A549 (cell line): Measurements from ENCODE around the gene CLEC16A. TPM values are rescaled to one million over a fixed set of nuclear protein-coding genes. Genes with fewer than 3 reads are reported as not detected.
"Not testable (repeated sequence)": the region's sequence is repeated elsewhere in the genome, so short reads cannot be mapped to it uniquely, and the experiment has no call there.

Experiments
- ATAC-seq, 2 experiments: fragments of 200-7000 bp in 1 of 2; fragments of >200 bp in 1 of 2; cut with Nextera tagmentation in 1 of 2; cut with Tn5 transposase in 1 of 2; 3 replicates each; pipeline versions ENCODE4 v1.8.0 to v1.9.1; 2018 to 2020; ENCODE audit warnings: mild to moderate bottlenecking in 1 of 2, moderate library complexity in 1 of 2
- CTCF ChIA-PET: fragments of 300-600 bp; sonication (Branson Sonifier 250); formaldehyde crosslinking; extraction: SDS; loops from one replicate; lab custom pipeline; 2021; ENCODE audit warnings: antibody characterized with exemption, inconsistent platforms; lab: Yijun Ruan, JAX
- POLR2A ChIA-PET: fragments of 350-600 bp; formaldehyde crosslinking; extraction: SDS; loops from one replicate; lab custom pipeline; 2021; ENCODE audit warnings: antibody characterized with exemption, inconsistent platforms; lab: Yijun Ruan, JAX
- DNase-seq, 2 experiments: peaks; one replicate each; pipeline versions ENCODE4 v3.0.0 to v3.0.0-alpha.2; 2011 to 2016; ENCODE audit warnings: low read depth in 1 of 2, low spot score in 1 of 2
- FAIRE-seq: peaks from 2 replicates; lab custom pipeline; 2011; peaks lifted over from hg19 to GRCh38; lab: Jason Lieb, UNC
- H3K27ac ChIP-seq, 2 experiments: fragments of >200 bp; sonication (Bioruptor Twin); formaldehyde crosslinking; 3 replicates each; pipeline ENCODE4 v1.5.1; 2016 to 2017
- H3K4me1 ChIP-seq: fragments of >200 bp; sonication (Bioruptor Twin); formaldehyde crosslinking; 3 replicates; pipeline ENCODE4 v1.6.1; 2016
- H3K4me2 ChIP-seq: fragments of >200 bp; sonication (Bioruptor Twin); formaldehyde crosslinking; 3 replicates; pipeline ENCODE4 v1.6.1; 2016
- H3K4me3 ChIP-seq: fragments of >200 bp; sonication (Bioruptor Twin); formaldehyde crosslinking; 3 replicates; pipeline ENCODE4 v1.5.1; 2016
- H3K9me3 ChIP-seq: fragments of >200 bp; sonication (Bioruptor Twin); formaldehyde crosslinking; 3 replicates; pipeline ENCODE4 v1.6.1; 2016
- CHD4 ChIP-seq: fragments of 200-600 bp; sonication (generic); IDR thresholded peaks from 2 replicates; pipeline ENCODE4 v1.6.1; 2016; ENCODE audit warnings: antibody characterized with exemption, mild to moderate bottlenecking, borderline replicate concordance
- EHMT2 ChIP-seq: fragments of 200-600 bp; sonication (generic); IDR thresholded peaks from 2 replicates; pipeline ENCODE4 v1.6.1; 2016; ENCODE audit warnings: antibody characterized with exemption, low read depth, mild to moderate bottlenecking, moderate library complexity
- FOXS1 ChIP-seq: fragments of 250-450 bp; sonication (Bioruptor Pico); IDR thresholded peaks from 2 replicates; pipeline ENCODE4 v1.5.0; 2020; ENCODE audit warnings: mild to moderate bottlenecking, moderate library complexity
- GATA3 ChIP-seq: IDR thresholded peaks from 2 replicates; pipeline ENCODE4 v1.6.1; 2012; ENCODE audit warnings: borderline replicate concordance
- HDAC2 ChIP-seq: fragments of 200-600 bp; sonication (generic); IDR thresholded peaks from 2 replicates; pipeline ENCODE4 v1.6.1; 2016
- HEYL ChIP-seq: fragments of 250-450 bp; sonication (Bioruptor Pico); IDR thresholded peaks from 2 replicates; pipeline ENCODE4 v1.8.0; 2021; ENCODE audit warnings: mild to moderate bottlenecking, moderate library complexity
- HOXA7 ChIP-seq: fragments of 250-450 bp; sonication (Bioruptor Pico); IDR thresholded peaks from 2 replicates; pipeline ENCODE4 v1.5.0; 2020; ENCODE audit warnings: mild to moderate bottlenecking, moderate library complexity
- HOXB13 ChIP-seq: fragments of 250-450 bp; sonication (Bioruptor Pico); IDR thresholded peaks from 2 replicates; pipeline ENCODE4 v1.5.0; 2020; ENCODE audit warnings: low read depth, mild to moderate bottlenecking, moderate library complexity
- NFE2L2 ChIP-seq: fragments of 150-350 bp; conservative IDR thresholded peaks from 2 replicates; pipeline ENCODE4 v1.6.1; 2014; ENCODE audit warnings: low read length
- NPAS2 ChIP-seq: fragments of 250-450 bp; sonication (Bioruptor Pico); IDR thresholded peaks from 2 replicates; pipeline ENCODE4 v1.8.0; 2022; ENCODE audit warnings: mild to moderate bottlenecking, moderate library complexity, borderline replicate concordance
- PHF8 ChIP-seq: fragments of 200-600 bp; sonication (generic); IDR thresholded peaks from 2 replicates; pipeline ENCODE4 v1.6.1; 2016; ENCODE audit warnings: low read depth, mild to moderate bottlenecking, antibody characterized with exemption, moderate library complexity, borderline replicate concordance
- RARB ChIP-seq: fragments of 250-450 bp; sonication (Bioruptor Pico); IDR thresholded peaks from 2 replicates; pipeline ENCODE4 v1.8.0; 2021; ENCODE audit warnings: mild to moderate bottlenecking, moderate library complexity
- SMC3 ChIP-seq: fragments of >200 bp; sonication (Bioruptor Twin); formaldehyde crosslinking; IDR thresholded peaks from 3 replicates; pipeline ENCODE4 v1.6.1; 2018; ENCODE audit warnings: inconsistent platforms
- TP53 ChIP-seq: fragments of 250-450 bp; sonication (Bioruptor Pico); IDR thresholded peaks from 2 replicates; pipeline ENCODE4 v1.5.0; 2021; ENCODE audit warnings: mild to moderate bottlenecking, moderate library complexity
- ZSCAN20 ChIP-seq: fragments of 250-450 bp; sonication (Bioruptor Pico); IDR thresholded peaks from 2 replicates; pipeline ENCODE4 v1.8.0; 2022; ENCODE audit warnings: mild to moderate bottlenecking, moderate library complexity
- WGBS: methylation state at CpG from one replicate; pipeline ENCODE4 v1.1.6; 2017; ENCODE audit errors: missing lambda C conversion rate; 5-methylcytosine and 5-hydroxymethylcytosine counted together
- polyA plus RNA-seq, 4 experiments: library from polyadenylated mRNA; depleted of rRNA in 3 of 4; stranded (reverse); fragments of >200 nt; fragmentation: RNase III in 1 of 4; extraction: RNeasy Plus Mini Kit Qiagen cat#74134 plus additional on column Dnase treatment in 1 of 4; gene quantifications; 2 replicates in 3 of 4; 3 replicates in 1 of 4; pipeline ENCODE4 v1.2.3, GENCODE V29; 2011 to 2017
- TF ChIP-seq, protein P1 (sequence below): IDR thresholded peaks from 2 replicates; pipeline ENCODE4 v1.6.1; 2012
- TF ChIP-seq, protein P2 (sequence below): fragments of 200-600 bp; sonication (generic); IDR thresholded peaks from 2 replicates; pipeline ENCODE4 v1.6.1; 2016; ENCODE audit warnings: antibody characterized with exemption, mild to moderate bottlenecking, moderate library complexity

The CLEC16A gene
- polyA plus RNA-seq, 2 of the 4 experiments (the other 2 are of a cell fraction), result 8.3 to 10.4 TPM

DNA sequence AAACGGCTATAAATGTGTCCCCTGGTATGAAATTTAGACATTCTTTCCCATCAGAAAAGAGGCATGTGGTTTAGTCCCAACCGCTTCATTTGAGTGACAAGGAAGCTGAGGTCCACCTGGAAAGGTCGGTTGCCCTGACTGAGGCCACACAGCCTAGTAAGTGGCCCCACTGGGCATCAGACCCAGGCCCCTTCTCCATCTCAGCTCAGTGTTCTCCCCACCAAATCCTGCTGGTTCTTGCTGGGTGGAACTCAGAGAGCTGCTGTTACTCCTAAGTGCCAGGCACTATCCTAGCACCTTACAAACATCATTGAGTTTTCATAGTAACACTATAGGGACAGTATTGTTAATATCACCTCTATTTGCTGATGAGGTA lies 158.1 kb downstream of the CLEC16A start:
- no peak for FAIRE-seq

GRCh38 chr16:11103301-11103700 lies 158.9 kb downstream of the CLEC16A start:
- H3K4me3 ChIP-seq, POLR2A ChIA-PET: not testable (repeated sequence)
- CTCF ChIA-PET, result interaction anchor here (0.6 kb wide), 1 partner anchor 1086 kb away, joined by 3 read pairs; no protein-coding TSS in a partner anchor

More for the DNA sequence above, 158.1 kb downstream of the CLEC16A start:
- CTCF ChIA-PET, result interaction anchor here (1.1 to 1.7 kb wide), 2 partner anchors 15 to 152 kb away, joined by 3 to 4 read pairs; no protein-coding TSS in a partner anchor
- H3K4me3 ChIP-seq, result no peak overlapping the region
- no peak for DNase-seq
- no peaks in the 10 kb centered on the region for H3K9me3 ChIP-seq
- H3K4me1 ChIP-seq, result no peaks in the 10 kb centered on the region
- no peak for ATAC-seq
- no peak overlapping the region for H3K27ac ChIP-seq
- no peak overlapping the region for H3K4me2 ChIP-seq
- TF ChIP-seq FOXS1 (CRISPR knock-in tag), result no peak
- POLR2A ChIA-PET, result no interaction called here
- WGBS, result 90% methylated on average over 3 of the region's 3 CpGs

DNA sequence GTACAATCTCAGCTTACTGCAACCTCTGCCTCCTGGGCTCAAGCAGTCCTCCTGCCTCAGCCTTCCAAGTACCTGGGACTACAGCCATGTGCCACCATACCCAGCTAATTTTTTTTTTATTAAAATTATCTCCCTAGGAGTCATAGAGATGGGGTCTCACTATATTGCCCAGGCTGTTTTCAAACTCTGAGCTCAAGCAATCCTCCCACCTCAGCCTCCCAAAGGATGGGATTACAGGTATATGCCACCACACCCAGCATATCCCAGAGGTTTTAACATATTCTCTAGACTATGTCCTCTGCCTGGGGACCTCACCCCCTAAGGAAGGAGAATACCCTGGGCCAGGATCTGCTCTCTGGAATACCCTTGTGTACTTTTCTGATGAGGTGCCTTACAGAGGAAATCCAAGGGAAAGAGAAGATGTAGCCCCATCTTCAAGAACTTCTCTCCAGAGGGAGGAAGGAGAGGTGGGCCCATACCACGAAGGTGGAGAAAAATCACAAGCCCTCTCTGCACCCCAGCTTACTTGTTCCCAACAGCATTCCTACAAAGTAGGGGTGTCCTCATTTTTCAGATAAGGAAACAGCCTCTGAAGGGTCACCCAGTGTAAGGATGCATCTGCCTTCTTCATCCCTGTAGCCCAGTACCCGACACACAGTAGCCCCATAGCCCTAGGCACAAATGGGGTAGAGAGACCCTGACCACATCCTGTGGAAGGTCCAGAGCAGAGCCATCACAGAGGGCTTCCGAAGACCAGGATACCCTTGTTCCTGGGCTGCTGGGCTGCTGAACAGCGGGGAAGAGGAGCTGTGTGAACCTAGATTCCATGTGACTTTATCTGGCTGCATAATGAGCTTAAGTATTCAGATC lies 160.0 kb downstream of the CLEC16A start:
- FAIRE-seq (no peak), ATAC-seq (no peak), DNase-seq (no peak)
- Histone ChIP-seq H3K4me1 (no peaks in the 10 kb centered on the region), H3K4me3 (no peak overlapping the region), H3K27ac (no peak overlapping the region), H3K4me2 (no peak overlapping the region), H3K9me3 (no peaks in the 10 kb centered on the region)
- POLR2A ChIA-PET, result no interaction called here
- TF ChIP-seq HEYL (CRISPR knock-in tag) (no peak), SMC3 (no peak), NFE2L2 (no peak), GATA3 (no peak), CHD4 (no peak), NPAS2 (no peak), ZSCAN20 (no peak), EHMT2 (no peak), RARB (no peak), HOXB13 (CRISPR knock-in tag) (no peak)
- TF ChIP-seq, protein P1, sequence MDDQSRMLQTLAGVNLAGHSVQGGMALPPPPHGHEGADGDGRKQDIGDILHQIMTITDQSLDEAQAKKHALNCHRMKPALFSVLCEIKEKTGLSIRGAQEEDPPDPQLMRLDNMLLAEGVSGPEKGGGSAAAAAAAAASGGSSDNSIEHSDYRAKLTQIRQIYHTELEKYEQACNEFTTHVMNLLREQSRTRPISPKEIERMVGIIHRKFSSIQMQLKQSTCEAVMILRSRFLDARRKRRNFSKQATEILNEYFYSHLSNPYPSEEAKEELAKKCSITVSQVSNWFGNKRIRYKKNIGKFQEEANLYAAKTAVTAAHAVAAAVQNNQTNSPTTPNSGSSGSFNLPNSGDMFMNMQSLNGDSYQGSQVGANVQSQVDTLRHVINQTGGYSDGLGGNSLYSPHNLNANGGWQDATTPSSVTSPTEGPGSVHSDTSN, result no peak
- CTCF ChIA-PET, result interaction anchor here (0.6 to 1.2 kb wide), 4 partner anchors 140 to 1085 kb away, joined by 3 to 4 read pairs (median 3); partner anchors contain the start of gene SOCS1
- 76% methylated on average over 4 of the region's 4 CpGs for WGBS

More at GRCh38 chr16:11103301-11103700, 158.9 kb downstream of the CLEC16A start:
- not testable (repeated sequence) for H3K4me1 ChIP-seq, DNase-seq, H3K9me3 ChIP-seq, H3K4me2 ChIP-seq, ATAC-seq, H3K27ac ChIP-seq, FAIRE-seq
- 95% methylated on average over 5 of the region's 5 CpGs for WGBS

DNA sequence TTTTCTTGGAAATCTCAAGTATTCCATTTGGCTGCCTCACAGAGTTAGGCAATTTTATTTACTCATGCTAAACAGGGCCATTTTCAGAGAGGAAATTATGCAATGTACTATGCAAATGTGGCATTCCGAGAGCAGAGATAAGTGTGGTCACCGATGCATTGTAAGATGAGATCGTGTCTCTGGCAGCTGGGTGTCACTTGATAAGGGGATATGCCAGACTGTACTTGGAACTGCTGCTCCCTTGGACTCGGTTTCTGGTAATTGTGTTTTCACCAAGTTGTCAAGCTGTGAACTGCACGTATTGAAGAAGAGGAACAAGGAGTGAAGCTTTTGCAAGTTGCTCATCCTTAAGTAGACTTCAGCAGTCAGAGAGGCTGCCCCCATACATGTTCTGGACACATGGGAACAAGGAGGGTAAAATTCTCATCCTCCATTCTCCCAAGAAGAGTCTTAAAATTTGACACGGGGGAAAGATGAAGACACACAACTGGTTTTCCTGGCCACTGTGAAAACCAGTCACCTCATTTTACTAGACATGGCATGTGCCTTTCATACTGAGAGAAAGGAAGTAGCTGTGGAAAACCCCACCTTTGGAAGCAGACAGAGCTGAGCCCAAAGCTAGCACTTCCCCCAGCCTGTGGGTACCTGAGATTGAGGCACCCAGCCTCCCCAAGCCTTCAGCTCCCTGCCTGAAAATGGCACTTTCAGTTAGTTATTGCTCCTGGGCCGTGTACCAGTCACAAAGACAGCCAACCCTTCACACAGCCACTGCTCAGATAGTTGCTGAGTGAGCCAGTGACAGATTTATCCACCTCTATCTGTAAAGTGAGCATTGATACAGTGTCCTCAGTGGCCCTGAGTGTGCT lies 160.9 kb downstream of the CLEC16A start:
- TF ChIP-seq, protein P1, result no peak
- TF ChIP-seq, protein P2, sequence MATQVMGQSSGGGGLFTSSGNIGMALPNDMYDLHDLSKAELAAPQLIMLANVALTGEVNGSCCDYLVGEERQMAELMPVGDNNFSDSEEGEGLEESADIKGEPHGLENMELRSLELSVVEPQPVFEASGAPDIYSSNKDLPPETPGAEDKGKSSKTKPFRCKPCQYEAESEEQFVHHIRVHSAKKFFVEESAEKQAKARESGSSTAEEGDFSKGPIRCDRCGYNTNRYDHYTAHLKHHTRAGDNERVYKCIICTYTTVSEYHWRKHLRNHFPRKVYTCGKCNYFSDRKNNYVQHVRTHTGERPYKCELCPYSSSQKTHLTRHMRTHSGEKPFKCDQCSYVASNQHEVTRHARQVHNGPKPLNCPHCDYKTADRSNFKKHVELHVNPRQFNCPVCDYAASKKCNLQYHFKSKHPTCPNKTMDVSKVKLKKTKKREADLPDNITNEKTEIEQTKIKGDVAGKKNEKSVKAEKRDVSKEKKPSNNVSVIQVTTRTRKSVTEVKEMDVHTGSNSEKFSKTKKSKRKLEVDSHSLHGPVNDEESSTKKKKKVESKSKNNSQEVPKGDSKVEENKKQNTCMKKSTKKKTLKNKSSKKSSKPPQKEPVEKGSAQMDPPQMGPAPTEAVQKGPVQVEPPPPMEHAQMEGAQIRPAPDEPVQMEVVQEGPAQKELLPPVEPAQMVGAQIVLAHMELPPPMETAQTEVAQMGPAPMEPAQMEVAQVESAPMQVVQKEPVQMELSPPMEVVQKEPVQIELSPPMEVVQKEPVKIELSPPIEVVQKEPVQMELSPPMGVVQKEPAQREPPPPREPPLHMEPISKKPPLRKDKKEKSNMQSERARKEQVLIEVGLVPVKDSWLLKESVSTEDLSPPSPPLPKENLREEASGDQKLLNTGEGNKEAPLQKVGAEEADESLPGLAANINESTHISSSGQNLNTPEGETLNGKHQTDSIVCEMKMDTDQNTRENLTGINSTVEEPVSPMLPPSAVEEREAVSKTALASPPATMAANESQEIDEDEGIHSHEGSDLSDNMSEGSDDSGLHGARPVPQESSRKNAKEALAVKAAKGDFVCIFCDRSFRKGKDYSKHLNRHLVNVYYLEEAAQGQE, result no peak
- TF ChIP-seq HOXB13 (CRISPR knock-in tag), result no peak
- TF ChIP-seq TP53, result no peak
- no peak for TF ChIP-seq FOXS1 (CRISPR knock-in tag)
- no peak for TF ChIP-seq HDAC2
- TF ChIP-seq PHF8, result no peak
- TF ChIP-seq HOXA7, result no peak
- TF ChIP-seq CHD4, result no peak
- H3K4me3 ChIP-seq, result no peak overlapping the region

More for the DNA sequence above, 160.9 kb downstream of the CLEC16A start:
- FAIRE-seq (no peak), ATAC-seq (no peak), DNase-seq (peak in 1 of 2 experiments; percentile 6)
- ChIA-PET CTCF (interaction anchor here (1.0 to 1.2 kb wide), 2 partner anchors 141 to 150 kb away, joined by 3 to 4 read pairs; partner anchors contain the start of gene SOCS1), POLR2A (no interaction called here)
- H3K27ac ChIP-seq, result no peak overlapping the region
- H3K4me2 ChIP-seq, result no peak overlapping the region
- H3K9me3 ChIP-seq, result no peaks in the 10 kb centered on the region
- 72% methylated on average over 7 of the region's 7 CpGs for WGBS
- no peaks in the 10 kb centered on the region for H3K4me1 ChIP-seq
